OCI-LY1 (cell line): ENCODE measurements around the gene IGF2R.
"Not testable (repeated sequence)": the region's sequence is repeated elsewhere in the genome, so short reads cannot be mapped to it uniquely, and the experiment has no call there.

ENCODE experiments used
- CTCF ChIP-seq: fragments of 200-600 bp; sonication (generic), shearing (Covaris generic); IDR thresholded peaks from 2 replicates; pipeline ENCODE4 v1.5.1; 2017; ENCODE audit warnings: mild to moderate bottlenecking, antibody characterized with exemption, low read length, moderate library complexity, mixed read lengths
- EZH2 ChIP-seq: fragments of 200-600 bp; sonication (generic), shearing (Covaris generic); IDR thresholded peaks from 2 replicates; pipeline ENCODE4 v1.8.0; 2017; ENCODE audit warnings: borderline replicate concordance, mixed run types, mild to moderate bottlenecking, antibody characterized with exemption, low read length, moderate library complexity, mixed read lengths

- TF ChIP-seq CTCF, EZH2: not testable (repeated sequence)
Observed at GRCh38 chr6:160090442-160091239, 121.8 kb downstream of the IGF2R start.
